ENCODE measurements around the gene PCBP3. TPM values are rescaled to one million over a fixed set of nuclear protein-coding genes. Genes with fewer than 3 reads are reported as not detected.
"Not testable (repeated sequence)": the region's sequence is repeated elsewhere in the genome, so short reads cannot be mapped to it uniquely, and the experiment has no call there.

Gene PCBP3
- total RNA-seq, 6 experiments from 2014 or later: 0.37 to 1.5 (median 0.69) TPM

DNA sequence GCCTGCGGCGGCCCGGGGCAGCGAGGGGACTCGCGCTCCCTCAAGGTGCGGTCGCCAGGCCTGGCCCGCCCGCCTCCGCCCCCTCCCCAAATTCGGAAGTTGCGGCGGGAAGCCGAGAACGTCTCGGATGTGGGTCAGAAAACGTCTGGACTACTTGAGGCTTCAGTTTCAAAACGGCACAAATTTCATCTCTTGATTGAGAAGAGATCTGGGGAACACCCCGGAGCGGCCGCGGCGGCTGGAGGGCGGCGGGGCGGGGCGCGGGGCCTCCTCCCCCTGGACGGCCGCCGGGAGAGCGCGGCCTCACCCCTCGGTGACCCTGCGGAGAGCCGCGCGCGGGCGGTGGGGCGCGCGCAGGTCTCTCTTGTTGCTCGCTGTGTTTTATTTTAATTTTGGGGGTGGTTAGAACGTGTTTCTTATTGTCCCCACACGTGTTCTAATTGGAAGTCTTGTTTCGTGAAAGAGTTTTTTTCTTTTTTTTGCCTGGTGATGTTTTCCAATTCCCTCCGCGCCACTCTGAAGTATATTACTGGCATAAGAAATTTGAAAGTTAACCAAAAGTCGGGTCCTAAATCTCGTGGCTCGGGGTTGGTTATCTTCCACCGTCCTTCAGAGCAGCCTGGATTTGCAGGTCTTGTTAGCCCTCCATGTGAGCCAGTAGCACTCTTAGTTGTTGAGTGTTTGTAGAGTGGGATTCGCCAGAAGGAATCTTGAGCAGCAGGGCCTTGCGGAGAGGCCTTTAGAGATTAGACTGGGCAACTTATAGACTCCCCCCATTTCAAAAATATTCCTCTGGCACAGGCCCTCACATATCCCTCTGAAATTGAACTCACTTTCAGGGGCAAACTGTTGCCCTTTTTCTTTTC is 749 bp downstream of the PCBP3 start:
- WGBS (ENCODE audit: insufficient coverage, low coverage, low lambda C conversion rate, missing lambda C conversion rate): 22% methylated on average over 12 of the region's 56 CpGs
- no peak for DNase-seq
- no peaks in the 10 kb centered on the region for H3K27me3 ChIP-seq
- H3K27ac ChIP-seq: no peak overlapping the region
- ATAC-seq: no peak
- no peaks in the 10 kb centered on the region for H3K36me3 ChIP-seq
- H3K9me3 ChIP-seq: no peaks in the 10 kb centered on the region
- intact Hi-C loops (cut with DNase I): no loop called here
- no peaks in the 10 kb centered on the region for H3K4me1 ChIP-seq
- TF ChIP-seq POLR2A (IDR thresholded peaks at IDR 0.05): no peak
- TF ChIP-seq, protein P1, sequence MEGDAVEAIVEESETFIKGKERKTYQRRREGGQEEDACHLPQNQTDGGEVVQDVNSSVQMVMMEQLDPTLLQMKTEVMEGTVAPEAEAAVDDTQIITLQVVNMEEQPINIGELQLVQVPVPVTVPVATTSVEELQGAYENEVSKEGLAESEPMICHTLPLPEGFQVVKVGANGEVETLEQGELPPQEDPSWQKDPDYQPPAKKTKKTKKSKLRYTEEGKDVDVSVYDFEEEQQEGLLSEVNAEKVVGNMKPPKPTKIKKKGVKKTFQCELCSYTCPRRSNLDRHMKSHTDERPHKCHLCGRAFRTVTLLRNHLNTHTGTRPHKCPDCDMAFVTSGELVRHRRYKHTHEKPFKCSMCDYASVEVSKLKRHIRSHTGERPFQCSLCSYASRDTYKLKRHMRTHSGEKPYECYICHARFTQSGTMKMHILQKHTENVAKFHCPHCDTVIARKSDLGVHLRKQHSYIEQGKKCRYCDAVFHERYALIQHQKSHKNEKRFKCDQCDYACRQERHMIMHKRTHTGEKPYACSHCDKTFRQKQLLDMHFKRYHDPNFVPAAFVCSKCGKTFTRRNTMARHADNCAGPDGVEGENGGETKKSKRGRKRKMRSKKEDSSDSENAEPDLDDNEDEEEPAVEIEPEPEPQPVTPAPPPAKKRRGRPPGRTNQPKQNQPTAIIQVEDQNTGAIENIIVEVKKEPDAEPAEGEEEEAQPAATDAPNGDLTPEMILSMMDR (IDR thresholded peaks at IDR 0.05): no peak
- H3K4me3 ChIP-seq: peak overlapping the region in 1 of 3 donors; percentile 40

DNA sequence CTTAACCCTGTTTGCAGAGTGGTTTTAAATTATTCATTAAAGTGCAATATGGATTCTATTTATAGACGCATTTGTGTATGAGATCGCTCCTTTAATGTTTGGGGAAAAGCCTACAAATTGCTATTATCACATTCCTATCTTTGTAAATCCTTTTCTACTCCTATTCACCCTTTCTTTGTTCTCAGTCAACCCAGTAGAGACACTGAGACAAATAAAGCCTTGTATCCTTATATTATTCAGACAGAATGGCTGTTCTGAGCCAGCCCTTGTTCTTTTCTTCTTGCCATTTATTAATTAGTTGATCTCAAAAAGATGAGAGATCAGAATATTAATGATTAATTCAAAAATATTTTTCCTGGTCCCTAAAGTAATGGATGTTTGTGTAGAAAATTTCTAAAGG is 8.4 kb downstream of the PCBP3 start:
- 62% methylated on average over 2 of the region's 2 CpGs for WGBS (ENCODE audit: insufficient coverage, low coverage, low lambda C conversion rate, missing lambda C conversion rate)
- H3K27ac ChIP-seq: no peak overlapping the region
- TF ChIP-seq POLR2A (IDR thresholded peaks at IDR 0.05): no peak
- TF ChIP-seq, protein P1 (IDR thresholded peaks at IDR 0.05): no peak

DNA sequence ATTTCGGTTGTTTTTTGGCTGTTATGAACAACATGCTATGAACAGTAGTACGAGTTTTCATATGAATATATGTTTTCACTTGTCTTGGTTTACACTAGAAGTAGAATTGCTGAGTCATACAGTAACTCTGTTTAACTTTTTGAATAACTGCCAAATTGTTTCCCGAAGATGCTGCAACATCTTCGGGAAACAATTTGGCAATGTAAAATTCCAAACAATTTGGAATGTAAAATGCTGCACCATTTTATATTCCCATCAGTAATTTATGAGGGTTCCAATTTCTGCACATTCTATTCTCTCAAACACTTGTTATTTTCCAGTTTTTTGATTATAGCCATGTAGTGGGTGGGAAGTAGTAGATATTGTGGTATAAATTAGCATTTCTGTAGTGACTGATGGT is 11.6 kb downstream of the PCBP3 start:
- DNase-seq (no peak), ATAC-seq (no peak)
- WGBS (ENCODE audit: insufficient coverage, low coverage, low lambda C conversion rate, missing lambda C conversion rate): 37% methylated on average over 4 of the region's 4 CpGs
- Histone ChIP-seq H3K4me1 (no peaks in the 10 kb centered on the region), H3K36me3 (no peaks in the 10 kb centered on the region), H3K27me3 (peaks cover 0 to 5% of the 10 kb centered on the region in 2 donors), H3K4me3 (no peak overlapping the region), H3K9me3 (no peaks in the 10 kb centered on the region), H3K27ac (no peak overlapping the region)
- intact Hi-C loops (cut with DNase I): no loop called here
- TF ChIP-seq, protein P1 (IDR thresholded peaks at IDR 0.05): no peak
- no peak for TF ChIP-seq POLR2A (IDR thresholded peaks at IDR 0.05)

More for the DNA sequence above, 8.4 kb downstream of the PCBP3 start:
- no peaks in the 10 kb centered on the region for H3K9me3 ChIP-seq
- peaks cover 0 to 5% of the 10 kb centered on the region in 2 donors for H3K27me3 ChIP-seq
- H3K4me3 ChIP-seq: no peak overlapping the region
- H3K4me1 ChIP-seq: no peaks in the 10 kb centered on the region
- DNase-seq (no peak), ATAC-seq (no peak)
- intact Hi-C loops (cut with DNase I): no loop called here
- H3K36me3 ChIP-seq: no peaks in the 10 kb centered on the region

DNA sequence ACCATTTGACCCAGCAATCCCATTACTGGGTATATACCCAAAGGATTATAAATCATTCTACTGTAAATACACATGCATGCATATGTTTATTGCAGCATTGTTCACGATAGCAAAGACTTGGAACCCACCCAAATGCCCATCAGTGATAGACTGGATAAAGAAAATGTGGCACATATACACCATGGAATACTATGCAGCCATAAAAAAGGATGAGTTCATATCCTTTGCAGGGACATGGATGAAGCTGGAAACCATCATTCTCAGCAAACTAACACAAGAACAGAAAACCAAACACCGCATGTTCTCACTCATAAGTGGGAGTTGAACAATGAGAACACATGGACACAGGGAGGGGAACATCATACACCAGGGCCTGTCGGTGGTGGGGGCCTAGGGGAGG is 12.6 kb downstream of the PCBP3 start:
- DNase-seq; H3K27ac ChIP-seq; H3K36me3 ChIP-seq; intact Hi-C loops (cut with DNase I); H3K27me3 ChIP-seq; ATAC-seq; H3K4me3 ChIP-seq; H3K9me3 ChIP-seq; H3K4me1 ChIP-seq: not testable (repeated sequence)
- 50% methylated on average over 2 of the region's 3 CpGs for WGBS (ENCODE audit: insufficient coverage, low coverage, low lambda C conversion rate, missing lambda C conversion rate)

DNA sequence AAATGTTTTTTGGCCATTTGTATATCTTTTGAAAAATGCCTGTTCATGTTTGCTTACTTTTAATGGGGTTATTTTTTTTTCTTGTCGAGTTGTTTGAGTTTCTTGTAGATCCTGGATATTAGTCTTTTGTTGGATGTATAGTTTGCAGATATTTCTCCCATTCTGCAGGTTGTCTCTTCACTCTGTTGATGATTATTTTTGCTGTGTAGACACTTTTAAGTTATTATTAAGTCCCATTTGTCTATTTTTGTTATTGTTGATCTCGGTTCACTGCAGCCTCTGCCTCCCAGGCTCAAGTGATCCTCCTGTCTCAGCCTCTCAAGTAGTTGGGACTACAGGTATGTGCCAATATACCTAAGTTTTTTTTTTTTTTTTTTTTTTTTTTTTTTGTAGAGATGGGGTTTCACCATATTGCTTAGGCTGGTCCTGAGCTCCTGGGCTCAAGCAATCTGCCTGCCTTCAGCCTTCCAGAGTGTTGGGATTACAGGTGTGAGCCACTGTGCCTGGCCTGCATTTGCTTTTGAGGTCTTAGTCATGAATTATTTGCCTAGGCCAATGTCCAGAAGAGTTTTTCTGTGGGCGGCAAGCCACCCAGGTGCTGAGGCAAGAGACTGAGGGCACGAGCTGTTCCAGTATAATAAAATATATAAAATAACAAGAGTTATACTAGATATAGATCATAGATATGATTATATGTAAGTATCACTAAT is 18.5 kb downstream of the PCBP3 start:
- WGBS (ENCODE audit: insufficient coverage, low coverage, low lambda C conversion rate, missing lambda C conversion rate): 48% methylated on average over 4 of the region's 4 CpGs
- H3K36me3 ChIP-seq; H3K27ac ChIP-seq; H3K4me1 ChIP-seq; intact Hi-C loops (cut with DNase I); H3K4me3 ChIP-seq; H3K27me3 ChIP-seq; H3K9me3 ChIP-seq; DNase-seq: not testable (repeated sequence)
- peak in 1 of 4 donors; percentile 42 for ATAC-seq

DNA sequence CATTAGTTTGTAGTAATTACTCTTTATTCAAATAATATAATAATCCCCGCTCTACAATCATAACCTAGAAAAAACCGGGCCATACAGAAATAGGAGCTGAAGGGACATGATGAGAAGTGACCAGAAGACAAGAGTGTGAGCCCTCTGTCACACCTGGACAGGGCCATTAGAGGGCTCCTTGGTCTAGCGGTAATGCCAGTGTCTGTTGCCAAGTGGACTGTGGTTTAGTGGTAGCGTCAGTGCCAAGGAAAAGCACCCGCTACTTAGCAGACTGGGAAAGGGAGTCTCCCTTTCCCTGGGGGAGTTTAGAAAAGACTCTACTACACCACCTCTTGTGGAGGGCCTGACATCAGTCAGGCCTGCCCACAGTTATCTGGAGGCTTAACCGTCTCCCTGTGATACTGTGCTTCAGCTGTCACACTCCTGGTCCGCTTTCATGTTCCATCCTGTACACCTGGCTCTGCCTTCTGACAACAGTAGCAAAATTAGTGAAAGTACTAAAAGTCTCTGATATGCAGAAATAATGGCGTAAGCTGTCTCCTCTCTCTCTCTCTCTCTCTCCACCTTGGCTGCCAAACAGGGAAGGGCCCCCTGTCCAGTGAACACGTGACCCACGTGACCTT is 19.2 kb downstream of the PCBP3 start:
- H3K27ac ChIP-seq; H3K9me3 ChIP-seq; DNase-seq; intact Hi-C loops (cut with DNase I); H3K36me3 ChIP-seq; ATAC-seq; H3K4me3 ChIP-seq; H3K4me1 ChIP-seq; H3K27me3 ChIP-seq: not testable (repeated sequence)
- 77% methylated on average over 7 of the region's 10 CpGs for WGBS (ENCODE audit: insufficient coverage, low coverage, low lambda C conversion rate, missing lambda C conversion rate)

All from right lobe of liver (tissue), 6 donors.